Prostate gland (tissue), 2 donors: ENCODE data around the gene KRT14.

Experiments used
- CTCF ChIP-seq, 4 experiments: fragments of 200-600 bp in 2 of 4; fragments of 450-650 bp in 2 of 4; sonication (generic) in 2 of 4; IDR thresholded peaks; 1 replicate in 3 of 4; 2 replicates in 1 of 4; pipeline ENCODE4 v1.5.1; 2016 to 2019; ENCODE audit warnings: antibody characterized with exemption in 4 of 4, mild to moderate bottlenecking in 2 of 4, moderate library complexity in 2 of 4
- POLR2A ChIP-seq: fragments of 450-650 bp; IDR thresholded peaks from one replicate; pipeline ENCODE4 v1.6.1; 2016; ENCODE audit warnings: antibody characterized with exemption, mild to moderate bottlenecking
- POLR2AphosphoS5 ChIP-seq: sonication (generic); formaldehyde crosslinking; IDR thresholded peaks from one replicate; pipeline ENCODE4 v1.6.1; 2017; ENCODE audit warnings: antibody characterized with exemption

GRCh38 chr17:41555105-41555887 is 31.4 kb downstream of the KRT14 start:
- TF ChIP-seq CTCF (IDR thresholded peaks at IDR 0.05), result no peak
- no peak for TF ChIP-seq POLR2A
- TF ChIP-seq POLR2AphosphoS5, result no peak
